OCI-LY3 (cell line): ENCODE data around the gene MOB3B.

Experiments used
- H2AFZ ChIP-seq: fragments of 200-600, 300-600 bp; shearing (Covaris generic); 2 replicates; pipeline ENCODE4 v1.6.0; 2014; ENCODE audit warnings: antibody characterized with exemption, low read depth, low read length
- H3K27ac ChIP-seq: fragments of 200-600, 300-600 bp; sonication (generic); 2 replicates; pipeline ENCODE4 v1.5.1; 2014; ENCODE audit warnings: mild to moderate bottlenecking, low read length, moderate library complexity, mixed read lengths
- H3K27me3 ChIP-seq: fragments of 200-600, 300-600 bp; sonication (generic); 2 replicates; pipeline ENCODE4 v1.6.1; 2014; ENCODE audit warnings: low read depth, low read length, mixed read lengths
- H3K36me3 ChIP-seq: fragments of 200-600, 300-600 bp; sonication (generic); replicated peaks from 2 replicates; pipeline ENCODE3; 2014; ENCODE audit warnings: low read depth, low read length, mixed read lengths
- H3K4me1 ChIP-seq: fragments of 300-600, 200-600 bp; sonication (generic); 2 replicates; pipeline ENCODE4 v1.6.1; 2014; ENCODE audit warnings: low read length, mixed read lengths
- H3K4me2 ChIP-seq: fragments of 200-600, 300-600 bp; sonication (generic); 2 replicates; pipeline ENCODE4 v1.6.1; 2014; ENCODE audit warnings: low read length, mixed read lengths
- H3K4me3 ChIP-seq: fragments of 300-600, 200-600 bp; sonication (generic); 2 replicates; pipeline ENCODE4 v1.5.1; 2014; ENCODE audit warnings: antibody characterized with exemption, mild to moderate bottlenecking, low read length, moderate library complexity
- H3K79me2 ChIP-seq: fragments of 300-600, 200-600 bp; shearing (Covaris generic); 2 replicates; pipeline ENCODE4 v1.6.1; 2014; ENCODE audit warnings: mild to moderate bottlenecking, low read length, mixed read lengths
- H3K9ac ChIP-seq: fragments of 300-600, 200-600 bp; shearing (Covaris generic); 2 replicates; pipeline ENCODE4 v1.6.0; 2014; ENCODE audit warnings: mild to moderate bottlenecking, low read length, moderate library complexity
- H3K9me3 ChIP-seq: fragments of 200-600, 300-600 bp; shearing (Covaris generic); 2 replicates; pipeline ENCODE4 v1.6.1; 2014; ENCODE audit warnings: low read length, mixed read lengths; ENCODE audit not compliant: insufficient read depth
- H4K20me1 ChIP-seq: fragments of 200-600, 300-600 bp; sonication (generic); 2 replicates; pipeline ENCODE4 v1.6.1; 2016; ENCODE audit warnings: low read length, mixed read lengths; ENCODE audit not compliant: insufficient read depth
- EZH2phosphoT487 ChIP-seq: fragments of 200-600 bp; shearing (Covaris generic); IDR thresholded peaks from 2 replicates; pipeline ENCODE4 v1.6.1; 2018; ENCODE audit warnings: antibody characterized with exemption, mixed run types, low read depth
- TF ChIP-seq, protein P1 (sequence below): fragments of 200-600, 300-600 bp; sonication (generic); IDR thresholded peaks from 2 replicates; pipeline ENCODE4 v1.5.1; 2014; ENCODE audit warnings: antibody characterized with exemption, low read length, low read depth

Gene MOB3B

DNA sequence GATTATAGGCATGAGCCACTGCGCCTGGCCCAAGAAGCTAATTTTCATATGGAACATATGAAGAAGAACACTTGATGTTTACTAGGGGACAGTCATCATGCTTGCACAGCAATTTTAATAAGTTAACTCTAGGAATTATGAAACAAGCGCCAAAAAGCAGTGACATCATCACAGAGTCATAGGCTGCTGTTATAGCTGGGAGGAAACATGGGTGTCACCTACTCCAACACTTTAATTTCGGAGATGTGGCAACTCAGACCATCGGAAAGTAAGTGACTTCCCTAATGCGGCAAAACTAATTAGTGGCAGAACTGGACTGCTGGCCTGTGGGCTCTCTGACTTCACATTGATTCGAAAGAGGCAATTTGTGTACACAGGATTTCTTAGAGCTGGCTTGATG is 194.5 kb downstream of the MOB3B start:
- Histone ChIP-seq H3K27me3 (peaks cover 41% of the 10 kb centered on the region), H3K36me3 (no peaks in the 10 kb centered on the region), H3K27ac (no peak overlapping the region), H3K79me2 (no peaks in the 10 kb centered on the region), H3K4me3 (no peak overlapping the region), H3K9ac (no peak overlapping the region), H3K9me3 (no peaks in the 10 kb centered on the region), H3K4me2 (no peak overlapping the region), H2AFZ (no peak overlapping the region), H4K20me1 (no peaks in the 10 kb centered on the region), H3K4me1 (no peaks in the 10 kb centered on the region)
- no peak for TF ChIP-seq EZH2phosphoT487
- TF ChIP-seq, protein P1, sequence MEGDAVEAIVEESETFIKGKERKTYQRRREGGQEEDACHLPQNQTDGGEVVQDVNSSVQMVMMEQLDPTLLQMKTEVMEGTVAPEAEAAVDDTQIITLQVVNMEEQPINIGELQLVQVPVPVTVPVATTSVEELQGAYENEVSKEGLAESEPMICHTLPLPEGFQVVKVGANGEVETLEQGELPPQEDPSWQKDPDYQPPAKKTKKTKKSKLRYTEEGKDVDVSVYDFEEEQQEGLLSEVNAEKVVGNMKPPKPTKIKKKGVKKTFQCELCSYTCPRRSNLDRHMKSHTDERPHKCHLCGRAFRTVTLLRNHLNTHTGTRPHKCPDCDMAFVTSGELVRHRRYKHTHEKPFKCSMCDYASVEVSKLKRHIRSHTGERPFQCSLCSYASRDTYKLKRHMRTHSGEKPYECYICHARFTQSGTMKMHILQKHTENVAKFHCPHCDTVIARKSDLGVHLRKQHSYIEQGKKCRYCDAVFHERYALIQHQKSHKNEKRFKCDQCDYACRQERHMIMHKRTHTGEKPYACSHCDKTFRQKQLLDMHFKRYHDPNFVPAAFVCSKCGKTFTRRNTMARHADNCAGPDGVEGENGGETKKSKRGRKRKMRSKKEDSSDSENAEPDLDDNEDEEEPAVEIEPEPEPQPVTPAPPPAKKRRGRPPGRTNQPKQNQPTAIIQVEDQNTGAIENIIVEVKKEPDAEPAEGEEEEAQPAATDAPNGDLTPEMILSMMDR = no peak

DNA sequence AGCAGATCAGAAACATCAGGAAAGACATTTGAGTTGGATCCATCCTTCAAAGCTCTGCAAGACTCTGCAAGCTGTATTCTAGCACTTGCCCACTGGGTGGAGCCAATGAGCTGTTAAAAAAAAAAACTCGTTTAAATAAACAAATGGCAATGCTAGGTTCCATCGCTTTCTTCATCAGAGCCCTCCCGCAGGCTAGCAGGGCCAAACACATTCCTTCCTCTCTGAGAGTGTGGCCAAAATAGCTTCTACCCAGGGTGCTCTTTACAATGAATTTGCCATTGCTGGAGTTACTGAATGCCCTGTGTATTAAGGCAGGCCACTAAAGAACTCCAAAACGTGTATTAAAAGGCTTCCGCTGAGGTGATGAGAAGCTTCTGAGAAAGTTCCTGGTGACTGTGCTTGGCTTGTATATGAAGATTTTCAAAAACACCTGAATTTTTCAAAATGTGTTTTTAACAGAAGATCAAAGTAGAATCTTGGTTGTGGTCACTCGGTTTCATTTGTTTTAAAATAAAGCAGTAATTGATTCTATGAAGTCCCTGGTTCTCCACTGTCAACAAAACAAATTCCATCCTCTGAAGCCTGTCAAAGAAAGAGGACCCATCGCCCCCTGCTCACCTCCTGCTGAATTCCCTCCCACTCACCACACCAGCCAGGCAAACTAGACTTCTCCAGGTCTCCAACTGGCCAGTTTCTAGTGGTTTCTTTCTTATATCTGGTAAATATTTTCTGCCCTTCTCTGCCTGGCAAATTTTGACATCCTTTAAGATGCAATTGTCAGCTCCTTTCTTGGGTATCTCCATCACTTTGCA is 196.2 kb downstream of the MOB3B start:
- no peak overlapping the region for H2AFZ ChIP-seq
- H4K20me1 ChIP-seq = no peaks in the 10 kb centered on the region
- H3K9me3 ChIP-seq = no peaks in the 10 kb centered on the region
- H3K27me3 ChIP-seq = peaks cover 53% of the 10 kb centered on the region
- H3K4me1 ChIP-seq = no peaks in the 10 kb centered on the region
- H3K4me3 ChIP-seq = no peak overlapping the region
- no peak overlapping the region for H3K9ac ChIP-seq
- no peak overlapping the region for H3K27ac ChIP-seq
- H3K36me3 ChIP-seq = no peaks in the 10 kb centered on the region
- H3K4me2 ChIP-seq = peak overlapping the region; percentile 43
- H3K79me2 ChIP-seq = no peaks in the 10 kb centered on the region
- TF ChIP-seq EZH2phosphoT487 = no peak
- TF ChIP-seq, protein P1 = peak; percentile 82

DNA sequence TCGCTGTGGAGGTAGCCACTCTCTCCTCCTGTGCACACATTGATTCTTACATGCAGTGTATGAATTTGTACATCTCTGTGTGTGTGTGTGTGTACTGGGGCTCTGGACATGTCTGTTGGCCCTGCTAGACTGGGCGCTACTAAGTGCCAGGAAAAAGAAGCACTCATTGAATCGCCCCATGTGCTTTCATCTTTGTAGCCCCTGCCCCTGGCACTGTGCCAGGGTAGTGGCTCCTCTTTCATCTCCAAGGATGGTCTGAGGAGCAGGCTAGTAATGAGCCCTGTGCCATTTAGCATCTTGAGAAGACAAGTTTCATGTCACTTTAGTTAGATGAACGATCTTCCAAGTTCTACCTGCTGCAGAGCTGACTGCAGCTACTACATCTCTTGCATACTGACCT is 198.2 kb downstream of the MOB3B start:
- Histone ChIP-seq H3K36me3 (no peaks in the 10 kb centered on the region), H3K27ac (no peak overlapping the region), H2AFZ (no peak overlapping the region), H3K9ac (no peak overlapping the region), H3K4me2 (no peak overlapping the region), H3K27me3 (peaks cover 67% of the 10 kb centered on the region), H3K4me1 (no peaks in the 10 kb centered on the region), H3K79me2 (no peaks in the 10 kb centered on the region), H3K4me3 (no peak overlapping the region), H4K20me1 (no peaks in the 10 kb centered on the region), H3K9me3 (no peaks in the 10 kb centered on the region)
- TF ChIP-seq, protein P1 = no peak
- no peak for TF ChIP-seq EZH2phosphoT487

DNA sequence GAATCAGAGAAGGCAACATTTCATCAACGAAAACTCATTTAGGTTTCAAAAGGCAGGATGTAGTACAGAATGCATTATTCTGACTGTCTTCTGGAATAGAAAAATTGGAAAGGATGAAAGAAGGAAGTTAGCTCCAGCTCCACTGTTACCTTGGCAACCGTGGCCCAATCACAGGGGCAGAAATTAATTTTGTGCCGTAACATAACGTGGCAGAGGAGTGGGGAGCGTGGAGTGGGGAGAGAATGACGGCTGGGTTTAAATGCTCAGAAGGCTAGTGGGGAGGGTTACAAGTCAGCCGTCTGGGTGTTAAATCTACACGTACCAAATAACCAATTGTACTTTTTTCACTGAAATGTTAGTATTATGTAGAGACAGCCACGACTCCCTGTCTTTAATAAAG is 200.3 kb downstream of the MOB3B start:
- H3K9ac ChIP-seq = no peak overlapping the region
- no peaks in the 10 kb centered on the region for H3K36me3 ChIP-seq
- TF ChIP-seq, protein P1 = no peak
- TF ChIP-seq EZH2phosphoT487 = no peak

More for the DNA sequence above, 200.3 kb downstream of the MOB3B start:
- peaks cover 52% of the 10 kb centered on the region for H3K27me3 ChIP-seq
- no peak overlapping the region for H3K27ac ChIP-seq
- no peaks in the 10 kb centered on the region for H3K4me1 ChIP-seq
- H3K4me2 ChIP-seq = no peak overlapping the region
- no peaks in the 10 kb centered on the region for H3K9me3 ChIP-seq
- H3K4me3 ChIP-seq = no peak overlapping the region
- no peaks in the 10 kb centered on the region for H4K20me1 ChIP-seq
- H2AFZ ChIP-seq = no peak overlapping the region
- no peaks in the 10 kb centered on the region for H3K79me2 ChIP-seq
